IMR-90 (cell line): ENCODE measurements around the gene CDH13. TPM values are rescaled to one million over a fixed set of nuclear protein-coding genes. Genes with fewer than 3 reads are reported as not detected.

ENCODE experiments used
- ATAC-seq: fragments of 200-7000 bp; cut with Tn5 transposase; 2 replicates; pipeline ENCODE4 v1.9.1; 2020; ENCODE audit warnings: low read depth, mild to moderate bottlenecking, moderate library complexity
- BruUV-seq: library from RNA; stranded (reverse); fragments of 400-500 nt; replicated peaks from 2 replicates; lab custom pipeline; 2021; lab: Mats Ljungman, UMichigan
- CTCF ChIA-PET: fragments of 300-600 bp; formaldehyde crosslinking; extraction: SDS; loops from one replicate; lab custom pipeline; 2021; ENCODE audit warnings: antibody characterized with exemption; lab: Yijun Ruan, JAX
- POLR2A ChIA-PET: fragments of 300-600 bp; sonication (Branson Sonifier 250); formaldehyde crosslinking; loops from one replicate; lab custom pipeline; 2022; ENCODE audit warnings: antibody characterized with exemption; ENCODE audit not compliant: unreplicated experiment; lab: Charles Lee
- DNase-seq: peaks from one replicate; pipeline ENCODE4 v3.0.0; 2013
- H2AFZ ChIP-seq: replicated peaks from 2 replicates; pipeline ENCODE3; 2013; ENCODE audit warnings: low read length, mild to moderate bottlenecking; ENCODE audit not compliant: poor library complexity
- H2AK5ac ChIP-seq: 2 replicates; pipeline ENCODE4 v1.6.1; 2013; ENCODE audit warnings: low read depth, low read length, inconsistent platforms
- H2AK9ac ChIP-seq: replicated peaks from 2 replicates; pipeline ENCODE3; 2013; ENCODE audit warnings: mild to moderate bottlenecking, low read depth, low read length, moderate library complexity; ENCODE audit not compliant: poor library complexity
- H2BK120ac ChIP-seq: 2 replicates; pipeline ENCODE4 v1.6.1; 2013; ENCODE audit warnings: low read depth, low read length, inconsistent platforms
- H2BK15ac ChIP-seq: 3 replicates; pipeline ENCODE4 v1.6.1; 2013; ENCODE audit warnings: low read depth, low read length, inconsistent platforms
- H2BK20ac ChIP-seq: 2 replicates; pipeline ENCODE4 v1.6.1; 2013; ENCODE audit warnings: low read depth, mild to moderate bottlenecking, inconsistent platforms, low read length, moderate library complexity
- H2BK5ac ChIP-seq: 2 replicates; pipeline ENCODE4 v1.6.1; 2013; ENCODE audit warnings: mild to moderate bottlenecking, low read depth, low read length, inconsistent platforms; ENCODE audit not compliant: poor library complexity, severe bottlenecking
- H3K14ac ChIP-seq: replicated peaks from 2 replicates; pipeline ENCODE4 v1.6.1; 2013; ENCODE audit warnings: low read depth, low read length, inconsistent platforms
- H3K18ac ChIP-seq: 2 replicates; pipeline ENCODE4 v1.6.1; 2013; ENCODE audit warnings: low read depth, low read length, control low read depth
- H3K23ac ChIP-seq: 2 replicates; pipeline ENCODE4 v1.6.1; 2013; ENCODE audit warnings: low read depth, low read length, inconsistent platforms
- H3K27ac ChIP-seq: 2 replicates; pipeline ENCODE4 v1.5.1; 2013; ENCODE audit warnings: mild to moderate bottlenecking, control low read depth, low read length; ENCODE audit not compliant: insufficient read depth
- H3K27me3 ChIP-seq: 2 replicates; pipeline ENCODE4 v1.6.1; 2013; ENCODE audit warnings: low read length; ENCODE audit not compliant: control insufficient read depth, insufficient read depth
- H3K36me3 ChIP-seq: 2 replicates; pipeline ENCODE4 v1.6.1; 2013; ENCODE audit warnings: low read length, mixed read lengths; ENCODE audit not compliant: control insufficient read depth, insufficient read depth
- H3K4ac ChIP-seq: 2 replicates; pipeline ENCODE4 v1.6.1; 2013; ENCODE audit warnings: low read depth, low read length, inconsistent platforms
- H3K4me1 ChIP-seq: 2 replicates; pipeline ENCODE4 v1.6.1; 2013; ENCODE audit warnings: low read length, mixed read lengths; ENCODE audit not compliant: control insufficient read depth, insufficient read depth
- H3K4me2 ChIP-seq: 2 replicates; pipeline ENCODE4 v1.6.1; 2013; ENCODE audit warnings: low read depth, mild to moderate bottlenecking, control low read depth, low read length, moderate library complexity
- H3K4me3 ChIP-seq: 2 replicates; pipeline ENCODE4 v1.5.1; 2013; ENCODE audit warnings: low read depth, mild to moderate bottlenecking, control low read depth, low read length, moderate library complexity; ENCODE audit not compliant: insufficient read depth
- H3K56ac ChIP-seq: 2 replicates; pipeline ENCODE4 v1.6.1; 2013; ENCODE audit warnings: low read length, inconsistent platforms; ENCODE audit not compliant: insufficient read depth; ENCODE audit errors: extremely low read depth
- H3K79me1 ChIP-seq, 2 experiments: 2 replicates each; pipeline ENCODE4 v1.6.1; 2013; ENCODE audit warnings: low read length in 2 of 2, inconsistent platforms in 1 of 2, low read depth in 1 of 2
- H3K9ac ChIP-seq: 2 replicates; pipeline ENCODE4 v1.6.1; 2013; ENCODE audit warnings: low read depth, low read length, control low read depth
- H3K9me1 ChIP-seq: 2 replicates; pipeline ENCODE4 v1.6.1; 2013; ENCODE audit warnings: low read length, inconsistent platforms; ENCODE audit not compliant: insufficient read depth
- H3K9me3 ChIP-seq: 2 replicates; pipeline ENCODE4 v1.6.1; 2013; ENCODE audit warnings: low read length; ENCODE audit not compliant: control insufficient read depth, insufficient read depth
- H4K20me1 ChIP-seq: 2 replicates; pipeline ENCODE4 v1.6.1; 2013; ENCODE audit warnings: low read length, inconsistent platforms; ENCODE audit not compliant: insufficient read depth
- H4K5ac ChIP-seq: 2 replicates; pipeline ENCODE4 v1.6.1; 2013; ENCODE audit warnings: mild to moderate bottlenecking, low read depth, low read length, control low read depth
- H4K8ac ChIP-seq, 2 experiments: 2 replicates each; pipeline ENCODE4 v1.6.1; 2013; ENCODE audit warnings: low read depth in 2 of 2, low read length in 2 of 2, control low read depth in 1 of 2, inconsistent platforms in 1 of 2
- H4K91ac ChIP-seq: 2 replicates; pipeline ENCODE4 v1.6.1; 2013; ENCODE audit warnings: low read depth, low read length, inconsistent platforms; ENCODE audit not compliant: insufficient read depth
- MXI1 ChIP-seq: IDR thresholded peaks from 2 replicates; pipeline ENCODE4 v1.6.1; 2012; ENCODE audit warnings: low read depth, mild to moderate bottlenecking, low read length, moderate library complexity, borderline replicate concordance
- RAD21 ChIP-seq: IDR thresholded peaks from 2 replicates; pipeline ENCODE4 v1.6.1; 2012; ENCODE audit warnings: low read length, improper control_type of control experiment
- WGBS, 2 experiments: methylation state at CpG; one replicate each; pipeline versions ENCODE4 v1.1.5 to v1.1.7; 2013; ENCODE audit warnings: missing lambda C conversion rate in 2 of 2; ENCODE audit not compliant: insufficient read length in 1 of 2; ENCODE audit errors: extremely low coverage in 2 of 2; 5-methylcytosine and 5-hydroxymethylcytosine counted together
- dilution Hi-C: fragments of 300-500 bp; cut with HindIII; formaldehyde crosslinking; loops from one replicate; pipeline ENCODE4 v1.14.3; 2018; ENCODE audit warnings: low sequenced_read_pairs; ENCODE audit not compliant: unreplicated experiment
- in situ Hi-C: fragments of 300-500 bp; cut with MboI; formaldehyde crosslinking; loops from 3 replicates; pipeline ENCODE4 v1.14.3; 2019; ENCODE audit warnings: low sequenced_read_pairs, inconsistent platforms, mixed read lengths
- intact Hi-C: fragments of 100-400 bp; cut with micrococcal nuclease; formaldehyde crosslinking; loops from 2 replicates; pipeline ENCODE4 v1.10.0; 2022
- polyA plus RNA-seq, 3 experiments: library from polyadenylated mRNA; depleted of rRNA; stranded (reverse); fragments of >200 nt; gene quantifications; 2 replicates each; pipeline ENCODE4 v1.2.3, GENCODE V29; 2012; ENCODE audit warnings: low replicate concordance in 1 of 3
- total RNA-seq: library from RNA; depleted of rRNA; stranded (reverse); fragments of >200 nt; gene quantifications from 2 replicates; pipeline ENCODE4 v1.2.3, GENCODE V29; 2012
- TF ChIP-seq, protein P1 (sequence below): conservative IDR thresholded peaks from 2 replicates; pipeline ENCODE4 v1.5.1; 2012; ENCODE audit warnings: mild to moderate bottlenecking, low read depth, low read length, improper control_type of control experiment

CDH13 gene
- total and polyA plus RNA-seq, 2 of the 4 experiments (the other 2 are of a cell fraction) = 61.6 to 74.7 TPM

DNA sequence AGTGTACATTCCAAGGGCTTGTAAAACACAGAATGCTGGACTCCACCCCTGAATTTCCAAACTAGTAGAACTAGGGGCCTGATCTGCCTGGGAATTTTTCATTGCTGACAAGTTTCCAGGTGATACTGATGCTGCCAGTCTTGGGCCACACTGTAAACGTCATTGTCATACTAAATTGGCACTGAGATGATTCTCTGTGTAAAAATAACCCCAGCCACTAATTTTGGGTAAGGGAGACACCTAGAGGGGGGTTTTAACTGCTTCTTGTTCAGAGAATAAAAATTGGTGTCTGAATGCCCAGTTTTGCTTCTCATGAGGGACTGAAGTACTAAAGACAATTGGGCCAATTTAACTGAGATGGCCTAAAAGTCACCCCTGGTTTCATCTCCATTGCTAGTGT is 5.0 kb upstream of the CDH13 start:
- Histone ChIP-seq H2BK120ac (no peak overlapping the region), H3K56ac (no peak overlapping the region), H4K8ac (no peak overlapping the region), H3K4me2 (no peak overlapping the region), H3K18ac (no peak overlapping the region), H3K14ac (no peak overlapping the region), H3K27me3 (peaks cover 44% of the 10 kb centered on the region), H4K91ac (no peak overlapping the region), H3K27ac (no peak overlapping the region), H3K9ac (no peak overlapping the region), H2BK15ac (no peak overlapping the region), H3K4me1 (no peaks in the 10 kb centered on the region), H3K9me3 (no peaks in the 10 kb centered on the region), H3K4ac (no peak overlapping the region), H2AFZ (no peak overlapping the region), H3K9me1 (no peaks in the 10 kb centered on the region; the same call in 1 of the 2 replicates), H2BK20ac (no peak overlapping the region), H2BK5ac (no peak overlapping the region), H2AK9ac (no peak overlapping the region), H4K5ac (no peak overlapping the region), H3K79me1 (peaks cover 0 to 4% of the 10 kb centered on the region in 2 experiments; a peak in 1 of 4 replicates), H3K4me3 (no peak overlapping the region), H4K20me1 (no peaks in the 10 kb centered on the region), H2AK5ac (no peak overlapping the region), H3K36me3 (no peaks in the 10 kb centered on the region), H3K23ac (no peak overlapping the region)
- dilution Hi-C loops (no loop called here), in situ Hi-C loops (loop anchor here (10.0 to 25.0 kb wide), 2 partner anchors 593 to 816 kb away; no protein-coding TSS in a partner anchor), intact Hi-C loops (loop anchor here (10.0 kb wide), 2 partner anchors 357 to 733 kb away; no protein-coding TSS in a partner anchor)
- DNase-seq = no peak
- CTCF ChIA-PET = no interaction called here
- no peak for TF ChIP-seq MXI1
- TF ChIP-seq RAD21 = 0 out of 2 replicates have a peak, but pooled peaks have one; percentile 20
- TF ChIP-seq, protein P1, sequence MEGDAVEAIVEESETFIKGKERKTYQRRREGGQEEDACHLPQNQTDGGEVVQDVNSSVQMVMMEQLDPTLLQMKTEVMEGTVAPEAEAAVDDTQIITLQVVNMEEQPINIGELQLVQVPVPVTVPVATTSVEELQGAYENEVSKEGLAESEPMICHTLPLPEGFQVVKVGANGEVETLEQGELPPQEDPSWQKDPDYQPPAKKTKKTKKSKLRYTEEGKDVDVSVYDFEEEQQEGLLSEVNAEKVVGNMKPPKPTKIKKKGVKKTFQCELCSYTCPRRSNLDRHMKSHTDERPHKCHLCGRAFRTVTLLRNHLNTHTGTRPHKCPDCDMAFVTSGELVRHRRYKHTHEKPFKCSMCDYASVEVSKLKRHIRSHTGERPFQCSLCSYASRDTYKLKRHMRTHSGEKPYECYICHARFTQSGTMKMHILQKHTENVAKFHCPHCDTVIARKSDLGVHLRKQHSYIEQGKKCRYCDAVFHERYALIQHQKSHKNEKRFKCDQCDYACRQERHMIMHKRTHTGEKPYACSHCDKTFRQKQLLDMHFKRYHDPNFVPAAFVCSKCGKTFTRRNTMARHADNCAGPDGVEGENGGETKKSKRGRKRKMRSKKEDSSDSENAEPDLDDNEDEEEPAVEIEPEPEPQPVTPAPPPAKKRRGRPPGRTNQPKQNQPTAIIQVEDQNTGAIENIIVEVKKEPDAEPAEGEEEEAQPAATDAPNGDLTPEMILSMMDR = peak; percentile 22; the same call in 1 of the 2 replicates
- ATAC-seq = no peak
- no CpG with 5 or more reads among the region's 1 CpG for WGBS, 2 experiments
- POLR2A ChIA-PET = no interaction called here
- no TSS peak for BruUV-seq
